GM23338 (cell line): ENCODE measurements around the gene SEL1L3. TPM values are rescaled to one million over a fixed set of nuclear protein-coding genes. Genes with fewer than 3 reads are reported as not detected.

Experiments used
- ATAC-seq: fragments of 200-7000 bp; cut with Tn5 transposase; 3 replicates; pipeline ENCODE4 v1.9.1; 2020
- DNase-seq: peaks from one replicate; pipeline ENCODE4 v3.0.0-alpha.2; 2015; ENCODE audit warnings: low spot score
- H2AFZ ChIP-seq: fragments of 200-600 bp; sonication (generic); 2 replicates; pipeline ENCODE4 v1.8.0; 2016; ENCODE audit warnings: antibody characterized with exemption, mild to moderate bottlenecking, moderate library complexity
- H3F3A ChIP-seq: fragments of 200-600 bp; sonication (generic); replicated peaks from 2 replicates; pipeline ENCODE4 v1.8.0; 2017; ENCODE audit warnings: antibody characterized with exemption, mixed run types, low read depth
- H3K27ac ChIP-seq: fragments of 200-600 bp; sonication (generic); 2 replicates; pipeline ENCODE4 v1.6.1; 2016; ENCODE audit warnings: low read depth
- H3K27me3 ChIP-seq: fragments of 200-600 bp; sonication (generic); 2 replicates; pipeline ENCODE4 v1.8.0; 2016; ENCODE audit warnings: mild to moderate bottlenecking, mixed run types, moderate library complexity; ENCODE audit not compliant: insufficient read depth
- H3K36me3 ChIP-seq: fragments of 200-600 bp; sonication (generic); 2 replicates; pipeline ENCODE4 v1.8.0; 2016; ENCODE audit warnings: mild to moderate bottlenecking; ENCODE audit not compliant: insufficient read depth
- H3K4me1 ChIP-seq: fragments of 200-600 bp; sonication (generic); 2 replicates; pipeline ENCODE4 v1.8.0; 2016; ENCODE audit warnings: mild to moderate bottlenecking, moderate library complexity; ENCODE audit not compliant: insufficient read depth
- H3K4me2 ChIP-seq: fragments of 200-600 bp; sonication (generic); 2 replicates; pipeline ENCODE4 v1.7.1; 2017; ENCODE audit warnings: mixed run types
- H3K4me3 ChIP-seq: fragments of 200-600 bp; sonication (generic); 2 replicates; pipeline ENCODE4 v1.6.1; 2016; ENCODE audit warnings: mixed run types
- H3K79me2 ChIP-seq: fragments of 200-600 bp; sonication (generic); replicated peaks from 2 replicates; pipeline ENCODE4 v1.8.0; 2017; ENCODE audit warnings: mild to moderate bottlenecking; ENCODE audit not compliant: insufficient read depth
- H3K9me2 ChIP-seq: fragments of 200-600 bp; sonication (generic); 2 replicates; pipeline ENCODE4 v1.8.0; 2017; ENCODE audit not compliant: insufficient read depth
- H4K20me1 ChIP-seq: fragments of 200-600 bp; sonication (generic); replicated peaks from 2 replicates; pipeline ENCODE4 v1.8.0; 2017; ENCODE audit warnings: mild to moderate bottlenecking; ENCODE audit not compliant: insufficient read depth
- H3K27ac Mint-ChIP-seq: 2 replicates; pipeline ENCODE4 v1.8.0; 2020; ENCODE audit warnings: inconsistent platforms, mild to moderate bottlenecking, moderate library complexity, mixed read lengths
- H3K27me3 Mint-ChIP-seq: 3 replicates; pipeline ENCODE4 v1.8.0; 2022; ENCODE audit warnings: low read depth, mild to moderate bottlenecking, moderate library complexity, mixed read lengths, inconsistent platforms; ENCODE audit not compliant: insufficient read depth, poor library complexity
- H3K36me3 Mint-ChIP-seq: 3 replicates; pipeline ENCODE4 v1.8.0; 2021; ENCODE audit warnings: low read depth, mild to moderate bottlenecking, inconsistent platforms, moderate library complexity, mixed read lengths
- H3K4me1 Mint-ChIP-seq: 3 replicates; pipeline ENCODE4 v1.8.0; 2020; ENCODE audit warnings: mild to moderate bottlenecking, inconsistent platforms, mixed read lengths
- H3K4me3 Mint-ChIP-seq: 3 replicates; pipeline ENCODE4 v1.8.0; 2021; ENCODE audit warnings: moderate library complexity, mild to moderate bottlenecking, inconsistent platforms, mixed read lengths
- H3K9me3 Mint-ChIP-seq: 3 replicates; pipeline ENCODE4 v1.8.0; 2020; ENCODE audit warnings: moderate library complexity, mild to moderate bottlenecking, inconsistent platforms, mixed read lengths
- EZH2 ChIP-seq: fragments of 200-600 bp; sonication (generic); IDR thresholded peaks from one replicate; pipeline ENCODE4 v1.8.0; 2017; ENCODE audit warnings: antibody characterized with exemption, mild to moderate bottlenecking, low read depth; ENCODE audit not compliant: unreplicated experiment
- EZH2phosphoT487 ChIP-seq: fragments of 200-600 bp; sonication (generic); IDR thresholded peaks from one replicate; pipeline ENCODE4 v1.8.1; 2018; ENCODE audit warnings: antibody characterized with exemption; ENCODE audit not compliant: unreplicated experiment
- JUNB ChIP-seq: IDR thresholded peaks from one replicate; pipeline ENCODE4 v1.6.1; 2016; ENCODE audit warnings: antibody characterized with exemption; ENCODE audit not compliant: unreplicated experiment
- polyA plus RNA-seq: library from polyadenylated mRNA; unstranded; fragments of >200 nt; fragmentation: Nextera tagmentation; extraction: Ambion mirVana; gene quantifications from 2 replicates; pipeline ENCODE4 v1.2.1, GENCODE V29; 2016
- total RNA-seq: library from RNA; depleted of rRNA; stranded (reverse); fragments of >200 nt; shearing (Covaris generic); gene quantifications from 2 replicates; pipeline ENCODE4 v1.2.3, GENCODE V29; 2014
- TF ChIP-seq, protein P1 (sequence below): IDR thresholded peaks from one replicate; pipeline ENCODE4 v1.6.1; 2018; ENCODE audit warnings: antibody characterized with exemption; ENCODE audit not compliant: unreplicated experiment
- TF ChIP-seq, protein P2 (sequence below): fragments of 250-450 bp; sonication (Bioruptor Pico); IDR thresholded peaks from 2 replicates; pipeline ENCODE4 v1.5.0; 2020; ENCODE audit warnings: mild to moderate bottlenecking, moderate library complexity
- TF ChIP-seq, protein P3 (sequence below): IDR thresholded peaks from 2 replicates; pipeline ENCODE4 v1.6.1; 2016; ENCODE audit warnings: antibody characterized with exemption

Gene SEL1L3
- total and polyA plus RNA-seq, 2 experiments from 2014 or later, result 17.1 to 61.7 TPM

DNA sequence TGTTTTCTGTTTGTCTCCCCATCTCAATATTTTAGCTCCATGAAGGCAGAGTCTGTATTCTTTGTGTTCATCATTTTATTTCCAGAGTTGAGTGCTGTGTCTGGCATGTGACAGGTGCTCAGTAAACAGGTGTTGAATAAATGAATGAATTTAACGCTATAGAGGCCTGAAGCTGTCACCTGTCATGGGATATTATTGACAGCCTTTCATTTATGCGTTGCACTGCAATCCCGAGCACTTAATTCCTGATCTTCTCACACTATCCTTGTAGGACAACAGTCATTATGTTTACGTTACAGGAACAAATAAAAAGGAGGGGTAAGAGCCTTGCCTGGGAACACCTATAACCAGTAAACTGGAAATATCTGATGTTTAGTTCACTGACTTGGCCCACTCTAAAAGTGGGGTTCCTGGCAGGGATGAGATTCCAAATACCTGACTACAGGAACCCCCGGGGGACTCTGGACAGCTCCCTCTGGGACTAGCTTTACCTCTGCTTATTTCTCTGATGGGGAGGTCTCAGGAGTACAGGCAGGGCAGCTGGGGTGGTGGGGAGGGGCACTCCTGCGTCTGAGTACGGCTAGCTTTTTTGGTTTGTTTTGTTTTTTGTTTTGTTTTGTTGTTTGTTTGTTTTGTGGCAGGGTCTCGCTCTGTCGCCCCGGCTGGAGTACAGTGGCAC lies 36.6 kb downstream of the SEL1L3 start:
- H3K27me3 ChIP-seq, result no peaks in the 10 kb centered on the region
- no peaks in the 10 kb centered on the region for H3K79me2 ChIP-seq
- H3K27me3 Mint-ChIP-seq, result peaks cover 5% of the 10 kb centered on the region
- H3K4me1 ChIP-seq, result peaks cover 18% of the 10 kb centered on the region
- H4K20me1 ChIP-seq, result no peaks in the 10 kb centered on the region; the same call in 1 of the 2 replicates
- ATAC-seq (no peak), DNase-seq (no peak)
- no peak overlapping the region for H3K27ac Mint-ChIP-seq
- no peak overlapping the region for H3K4me3 Mint-ChIP-seq
- no peaks in the 10 kb centered on the region for H3K9me2 ChIP-seq
- no peaks in the 10 kb centered on the region for H3K9me3 Mint-ChIP-seq
- no peak overlapping the region for H3K27ac ChIP-seq
- no peak overlapping the region for H2AFZ ChIP-seq
- H3K4me3 ChIP-seq, result no peak overlapping the region
- H3K4me1 Mint-ChIP-seq, result peaks cover 19% of the 10 kb centered on the region
- TF ChIP-seq, protein P1, sequence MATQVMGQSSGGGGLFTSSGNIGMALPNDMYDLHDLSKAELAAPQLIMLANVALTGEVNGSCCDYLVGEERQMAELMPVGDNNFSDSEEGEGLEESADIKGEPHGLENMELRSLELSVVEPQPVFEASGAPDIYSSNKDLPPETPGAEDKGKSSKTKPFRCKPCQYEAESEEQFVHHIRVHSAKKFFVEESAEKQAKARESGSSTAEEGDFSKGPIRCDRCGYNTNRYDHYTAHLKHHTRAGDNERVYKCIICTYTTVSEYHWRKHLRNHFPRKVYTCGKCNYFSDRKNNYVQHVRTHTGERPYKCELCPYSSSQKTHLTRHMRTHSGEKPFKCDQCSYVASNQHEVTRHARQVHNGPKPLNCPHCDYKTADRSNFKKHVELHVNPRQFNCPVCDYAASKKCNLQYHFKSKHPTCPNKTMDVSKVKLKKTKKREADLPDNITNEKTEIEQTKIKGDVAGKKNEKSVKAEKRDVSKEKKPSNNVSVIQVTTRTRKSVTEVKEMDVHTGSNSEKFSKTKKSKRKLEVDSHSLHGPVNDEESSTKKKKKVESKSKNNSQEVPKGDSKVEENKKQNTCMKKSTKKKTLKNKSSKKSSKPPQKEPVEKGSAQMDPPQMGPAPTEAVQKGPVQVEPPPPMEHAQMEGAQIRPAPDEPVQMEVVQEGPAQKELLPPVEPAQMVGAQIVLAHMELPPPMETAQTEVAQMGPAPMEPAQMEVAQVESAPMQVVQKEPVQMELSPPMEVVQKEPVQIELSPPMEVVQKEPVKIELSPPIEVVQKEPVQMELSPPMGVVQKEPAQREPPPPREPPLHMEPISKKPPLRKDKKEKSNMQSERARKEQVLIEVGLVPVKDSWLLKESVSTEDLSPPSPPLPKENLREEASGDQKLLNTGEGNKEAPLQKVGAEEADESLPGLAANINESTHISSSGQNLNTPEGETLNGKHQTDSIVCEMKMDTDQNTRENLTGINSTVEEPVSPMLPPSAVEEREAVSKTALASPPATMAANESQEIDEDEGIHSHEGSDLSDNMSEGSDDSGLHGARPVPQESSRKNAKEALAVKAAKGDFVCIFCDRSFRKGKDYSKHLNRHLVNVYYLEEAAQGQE, result peak; percentile 35
- TF ChIP-seq EZH2, result no peak
- H3F3A ChIP-seq, result no peaks in the 10 kb centered on the region
- H3K36me3 ChIP-seq, result no peaks in the 10 kb centered on the region; the same call in 1 of the 2 replicates
- H3K36me3 Mint-ChIP-seq, result peaks cover 17% of the 10 kb centered on the region; the same call in 2 of the 3 replicates
- no peak overlapping the region for H3K4me2 ChIP-seq

DNA sequence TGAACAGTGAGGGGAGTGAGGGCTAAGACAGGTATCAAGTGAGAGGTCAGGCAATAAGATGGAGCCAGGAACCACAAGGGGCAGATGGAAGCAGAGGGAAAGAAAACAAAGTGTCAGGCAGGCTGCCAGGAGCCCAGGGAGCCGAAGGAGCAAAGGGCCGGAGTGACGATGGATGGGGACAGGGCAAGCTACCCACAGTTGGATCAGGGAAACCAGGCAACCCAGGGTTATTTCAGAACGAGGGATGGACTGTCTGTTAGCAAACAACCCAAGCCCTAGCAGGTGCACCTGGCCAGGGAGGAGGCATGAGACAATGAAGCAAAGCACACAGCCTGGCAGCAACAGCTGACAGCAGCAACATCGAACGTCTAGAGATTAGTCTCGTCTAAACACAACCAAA lies 39.2 kb downstream of the SEL1L3 start:
- H3K4me3 ChIP-seq, result no peak overlapping the region
- TF ChIP-seq, protein P2, sequence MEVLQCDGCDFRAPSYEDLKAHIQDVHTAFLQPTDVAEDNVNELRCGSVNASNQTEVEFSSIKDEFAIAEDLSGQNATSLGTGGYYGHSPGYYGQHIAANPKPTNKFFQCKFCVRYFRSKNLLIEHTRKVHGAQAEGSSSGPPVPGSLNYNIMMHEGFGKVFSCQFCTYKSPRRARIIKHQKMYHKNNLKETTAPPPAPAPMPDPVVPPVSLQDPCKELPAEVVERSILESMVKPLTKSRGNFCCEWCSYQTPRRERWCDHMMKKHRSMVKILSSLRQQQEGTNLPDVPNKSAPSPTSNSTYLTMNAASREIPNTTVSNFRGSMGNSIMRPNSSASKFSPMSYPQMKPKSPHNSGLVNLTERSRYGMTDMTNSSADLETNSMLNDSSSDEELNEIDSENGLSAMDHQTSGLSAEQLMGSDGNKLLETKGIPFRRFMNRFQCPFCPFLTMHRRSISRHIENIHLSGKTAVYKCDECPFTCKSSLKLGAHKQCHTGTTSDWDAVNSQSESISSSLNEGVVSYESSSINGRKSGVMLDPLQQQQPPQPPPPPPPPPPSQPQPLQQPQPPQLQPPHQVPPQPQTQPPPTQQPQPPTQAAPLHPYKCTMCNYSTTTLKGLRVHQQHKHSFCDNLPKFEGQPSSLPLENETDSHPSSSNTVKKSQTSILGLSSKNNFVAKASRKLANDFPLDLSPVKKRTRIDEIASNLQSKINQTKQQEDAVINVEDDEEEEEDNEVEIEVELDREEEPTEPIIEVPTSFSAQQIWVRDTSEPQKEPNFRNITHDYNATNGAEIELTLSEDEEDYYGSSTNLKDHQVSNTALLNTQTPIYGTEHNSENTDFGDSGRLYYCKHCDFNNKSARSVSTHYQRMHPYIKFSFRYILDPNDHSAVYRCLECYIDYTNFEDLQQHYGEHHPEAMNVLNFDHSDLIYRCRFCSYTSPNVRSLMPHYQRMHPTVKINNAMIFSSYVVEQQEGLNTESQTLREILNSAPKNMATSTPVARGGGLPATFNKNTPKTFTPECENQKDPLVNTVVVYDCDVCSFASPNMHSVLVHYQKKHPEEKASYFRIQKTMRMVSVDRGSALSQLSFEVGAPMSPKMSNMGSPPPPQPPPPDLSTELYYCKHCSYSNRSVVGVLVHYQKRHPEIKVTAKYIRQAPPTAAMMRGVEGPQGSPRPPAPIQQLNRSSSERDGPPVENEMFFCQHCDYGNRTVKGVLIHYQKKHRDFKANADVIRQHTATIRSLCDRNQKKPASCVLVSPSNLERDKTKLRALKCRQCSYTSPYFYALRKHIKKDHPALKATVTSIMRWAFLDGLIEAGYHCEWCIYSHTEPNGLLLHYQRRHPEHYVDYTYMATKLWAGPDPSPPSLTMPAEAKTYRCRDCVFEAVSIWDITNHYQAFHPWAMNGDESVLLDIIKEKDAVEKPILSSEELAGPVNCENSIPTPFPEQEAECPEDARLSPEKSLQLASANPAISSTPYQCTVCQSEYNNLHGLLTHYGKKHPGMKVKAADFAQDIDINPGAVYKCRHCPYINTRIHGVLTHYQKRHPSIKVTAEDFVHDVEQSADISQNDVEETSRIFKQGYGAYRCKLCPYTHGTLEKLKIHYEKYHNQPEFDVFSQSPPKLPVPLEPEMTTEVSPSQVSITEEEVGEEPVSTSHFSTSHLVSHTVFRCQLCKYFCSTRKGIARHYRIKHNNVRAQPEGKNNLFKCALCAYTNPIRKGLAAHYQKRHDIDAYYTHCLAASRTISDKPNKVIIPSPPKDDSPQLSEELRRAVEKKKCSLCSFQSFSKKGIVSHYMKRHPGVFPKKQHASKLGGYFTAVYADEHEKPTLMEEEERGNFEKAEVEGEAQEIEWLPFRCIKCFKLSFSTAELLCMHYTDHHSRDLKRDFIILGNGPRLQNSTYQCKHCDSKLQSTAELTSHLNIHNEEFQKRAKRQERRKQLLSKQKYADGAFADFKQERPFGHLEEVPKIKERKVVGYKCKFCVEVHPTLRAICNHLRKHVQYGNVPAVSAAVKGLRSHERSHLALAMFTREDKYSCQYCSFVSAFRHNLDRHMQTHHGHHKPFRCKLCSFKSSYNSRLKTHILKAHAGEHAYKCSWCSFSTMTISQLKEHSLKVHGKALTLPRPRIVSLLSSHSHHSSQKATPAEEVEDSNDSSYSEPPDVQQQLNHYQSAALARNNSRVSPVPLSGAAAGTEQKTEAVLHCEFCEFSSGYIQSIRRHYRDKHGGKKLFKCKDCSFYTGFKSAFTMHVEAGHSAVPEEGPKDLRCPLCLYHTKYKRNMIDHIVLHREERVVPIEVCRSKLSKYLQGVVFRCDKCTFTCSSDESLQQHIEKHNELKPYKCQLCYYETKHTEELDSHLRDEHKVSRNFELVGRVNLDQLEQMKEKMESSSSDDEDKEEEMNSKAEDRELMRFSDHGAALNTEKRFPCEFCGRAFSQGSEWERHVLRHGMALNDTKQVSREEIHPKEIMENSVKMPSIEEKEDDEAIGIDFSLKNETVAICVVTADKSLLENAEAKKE (CRISPR knock-in tag), result no peak
- TF ChIP-seq, protein P3, sequence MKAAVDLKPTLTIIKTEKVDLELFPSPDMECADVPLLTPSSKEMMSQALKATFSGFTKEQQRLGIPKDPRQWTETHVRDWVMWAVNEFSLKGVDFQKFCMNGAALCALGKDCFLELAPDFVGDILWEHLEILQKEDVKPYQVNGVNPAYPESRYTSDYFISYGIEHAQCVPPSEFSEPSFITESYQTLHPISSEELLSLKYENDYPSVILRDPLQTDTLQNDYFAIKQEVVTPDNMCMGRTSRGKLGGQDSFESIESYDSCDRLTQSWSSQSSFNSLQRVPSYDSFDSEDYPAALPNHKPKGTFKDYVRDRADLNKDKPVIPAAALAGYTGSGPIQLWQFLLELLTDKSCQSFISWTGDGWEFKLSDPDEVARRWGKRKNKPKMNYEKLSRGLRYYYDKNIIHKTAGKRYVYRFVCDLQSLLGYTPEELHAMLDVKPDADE, result no peak
- TF ChIP-seq EZH2 (no peak), EZH2phosphoT487 (no peak), JUNB (no peak)

More for the DNA sequence above, 39.2 kb downstream of the SEL1L3 start:
- Mint-ChIP-seq H3K36me3 (peaks cover 40% of the 10 kb centered on the region), H3K9me3 (no peaks in the 10 kb centered on the region), H3K4me3 (no peak overlapping the region), H3K27ac (no peak overlapping the region), H3K4me1 (peaks cover 19% of the 10 kb centered on the region), H3K27me3 (peaks cover 5% of the 10 kb centered on the region)
- Histone ChIP-seq H3K4me1 (peaks cover 19% of the 10 kb centered on the region), H3K27ac (no peak overlapping the region), H3K27me3 (no peaks in the 10 kb centered on the region), H3K9me2 (no peaks in the 10 kb centered on the region), H3F3A (no peaks in the 10 kb centered on the region), H2AFZ (no peak overlapping the region), H3K36me3 (peaks cover 3% of the 10 kb centered on the region; the same call in 1 of the 2 replicates), H3K79me2 (no peaks in the 10 kb centered on the region), H4K20me1 (no peaks in the 10 kb centered on the region; the same call in 1 of the 2 replicates), H3K4me2 (no peak overlapping the region)
- ATAC-seq (no peak), DNase-seq (no peak)
